H9 (cell line): ENCODE results near the gene MOB3B. TPM values are rescaled to one million over a fixed set of nuclear protein-coding genes. Genes with fewer than 3 reads are reported as not detected.

Experiments used
- DNase-seq: peaks from one replicate; pipeline ENCODE4 v3.0.0-alpha.2; 2017
- H2AFZ ChIP-seq: one replicate; pipeline ENCODE4 v1.6.1; 2013; ENCODE audit warnings: mild to moderate bottlenecking, low read length, control low read depth, moderate library complexity
- H2AK5ac ChIP-seq: 2 replicates; pipeline ENCODE4 v1.6.1; 2013; ENCODE audit warnings: low read length, control low read depth, mixed read lengths; ENCODE audit not compliant: insufficient read length
- H2BK120ac ChIP-seq: one replicate; pipeline ENCODE4 v1.6.1; 2013; ENCODE audit warnings: low read depth, mild to moderate bottlenecking, low read length, control low read depth, inconsistent platforms; ENCODE audit not compliant: poor library complexity, severe bottlenecking
- H2BK12ac ChIP-seq: 2 replicates; pipeline ENCODE4 v1.6.1; 2013; ENCODE audit warnings: low read length, control low read depth, mixed read lengths, low read depth; ENCODE audit not compliant: insufficient read length
- H2BK15ac ChIP-seq: 2 replicates; pipeline ENCODE4 v1.6.1; 2013; ENCODE audit warnings: low read depth, low read length, control low read depth
- H2BK20ac ChIP-seq: one replicate; pipeline ENCODE4 v1.6.1; 2013; ENCODE audit warnings: low read depth, mild to moderate bottlenecking, low read length, control low read depth, inconsistent platforms; ENCODE audit not compliant: poor library complexity, severe bottlenecking
- H2BK5ac ChIP-seq: 2 replicates; pipeline ENCODE4 v1.6.1; 2013; ENCODE audit warnings: low read length, control low read depth, mixed read lengths; ENCODE audit not compliant: insufficient read length
- H3K14ac ChIP-seq: 2 replicates; pipeline ENCODE4 v1.6.1; 2013; ENCODE audit warnings: low read length, control low read depth; ENCODE audit not compliant: insufficient read depth
- H3K18ac ChIP-seq: 2 replicates; pipeline ENCODE4 v1.6.1; 2013; ENCODE audit warnings: low read depth, mild to moderate bottlenecking, mixed read lengths, low read length, control low read depth; ENCODE audit not compliant: insufficient read length
- H3K23ac ChIP-seq: 2 replicates; pipeline ENCODE4 v1.6.1; 2013; ENCODE audit warnings: low read length, control low read depth, mixed read lengths, low read depth; ENCODE audit not compliant: insufficient read length
- H3K23me2 ChIP-seq: 2 replicates; pipeline ENCODE4 v1.6.1; 2013; ENCODE audit warnings: low read depth, mild to moderate bottlenecking, mixed read lengths, low read length, control low read depth; ENCODE audit not compliant: insufficient read length, poor library complexity, severe bottlenecking
- H3K27ac ChIP-seq: 2 replicates; pipeline ENCODE4 v1.5.1; 2013; ENCODE audit warnings: low read length, control low read depth, mixed read lengths, low read depth; ENCODE audit not compliant: insufficient read length
- H3K27me3 ChIP-seq: 2 replicates; pipeline ENCODE4 v1.6.1; 2013; ENCODE audit warnings: low read length, control low read depth, inconsistent platforms; ENCODE audit not compliant: insufficient read depth
- H3K4ac ChIP-seq: 2 replicates; pipeline ENCODE4 v1.6.1; 2013; ENCODE audit warnings: low read depth, mild to moderate bottlenecking, control low read depth, inconsistent platforms, low read length, moderate library complexity
- H3K4me1 ChIP-seq: 2 replicates; pipeline ENCODE4 v1.6.1; 2013; ENCODE audit warnings: low read length, control low read depth, inconsistent platforms; ENCODE audit not compliant: insufficient read depth
- H3K4me2 ChIP-seq: 2 replicates; pipeline ENCODE4 v1.6.1; 2013; ENCODE audit warnings: low read length, control low read depth, mixed read lengths; ENCODE audit not compliant: insufficient read length, insufficient read depth
- H3K56ac ChIP-seq: 2 replicates; pipeline ENCODE4 v1.6.1; 2013; ENCODE audit warnings: low read depth, mild to moderate bottlenecking, mixed read lengths, low read length, control low read depth; ENCODE audit not compliant: insufficient read length
- H3K79me1 ChIP-seq: 2 replicates; pipeline ENCODE4 v1.6.1; 2013; ENCODE audit warnings: low read depth, mild to moderate bottlenecking, moderate library complexity, low read length, control low read depth, inconsistent platforms; ENCODE audit not compliant: insufficient read depth, poor library complexity, severe bottlenecking
- H3K79me2 ChIP-seq: 2 replicates; pipeline ENCODE4 v1.6.1; 2013; ENCODE audit warnings: low read length, control low read depth, inconsistent platforms; ENCODE audit not compliant: insufficient read depth
- H3K9ac ChIP-seq: 2 replicates; pipeline ENCODE4 v1.6.1; 2013; ENCODE audit warnings: low read length, control low read depth, mixed read lengths; ENCODE audit not compliant: insufficient read length; ENCODE audit errors: extremely low read depth
- H3K9me3 ChIP-seq: one replicate; pipeline ENCODE4 v1.6.1; 2013; ENCODE audit warnings: low read depth, low read length, inconsistent platforms; ENCODE audit not compliant: control insufficient read depth
- H3T11ph ChIP-seq: one replicate; pipeline ENCODE4 v1.6.1; 2013; ENCODE audit warnings: mild to moderate bottlenecking, low read length, control low read depth, inconsistent platforms
- H4K20me1 ChIP-seq: one replicate; pipeline ENCODE4 v1.6.1; 2013; ENCODE audit not compliant: control insufficient read depth, insufficient read length, insufficient read depth
- H4K5ac ChIP-seq: 2 replicates; pipeline ENCODE4 v1.6.1; 2013; ENCODE audit warnings: low read depth, mild to moderate bottlenecking, mixed read lengths, low read length, control low read depth; ENCODE audit not compliant: insufficient read length
- H4K8ac ChIP-seq: replicated peaks from 2 replicates; pipeline ENCODE4 v1.6.1; 2013; ENCODE audit warnings: low read length, control low read depth, mixed read lengths, low read depth; ENCODE audit not compliant: insufficient read length
- H4K91ac ChIP-seq: 2 replicates; pipeline ENCODE4 v1.6.1; 2013; ENCODE audit warnings: low read depth, mild to moderate bottlenecking, moderate library complexity, mixed read lengths, low read length, control low read depth; ENCODE audit not compliant: insufficient read length
- H3K27ac Mint-ChIP-seq, 3 experiments: 2 replicates in 2 of 3; 3 replicates in 1 of 3; pipeline ENCODE4 v1.8.0; 2020 to 2021; ENCODE audit warnings: mixed read lengths in 3 of 3, mild to moderate bottlenecking in 1 of 3, moderate library complexity in 1 of 3
- H3K27me3 Mint-ChIP-seq: 2 replicates; pipeline ENCODE4 v1.8.0; 2021; ENCODE audit warnings: low read depth, mild to moderate bottlenecking, moderate library complexity, mixed read lengths
- H3K36me3 Mint-ChIP-seq, 3 experiments: 2 replicates in 2 of 3; 3 replicates in 1 of 3; pipeline ENCODE4 v1.8.0; 2020 to 2021; ENCODE audit warnings: low read depth in 3 of 3, mixed read lengths in 3 of 3; ENCODE audit not compliant: insufficient read depth in 1 of 3
- H3K4me1 Mint-ChIP-seq, 2 experiments: 2 replicates each; pipeline ENCODE4 v1.8.0; 2020; ENCODE audit warnings: mixed read lengths in 2 of 2
- H3K4me3 Mint-ChIP-seq, 2 experiments: 2 replicates in 1 of 2; 3 replicates in 1 of 2; pipeline ENCODE4 v1.8.0; 2020 to 2021; ENCODE audit warnings: mild to moderate bottlenecking in 2 of 2, mixed read lengths in 2 of 2, moderate library complexity in 1 of 2
- H3K9me3 Mint-ChIP-seq, 2 experiments: 2 replicates in 1 of 2; 3 replicates in 1 of 2; pipeline ENCODE4 v1.8.0; 2020; ENCODE audit warnings: mild to moderate bottlenecking in 2 of 2, mixed read lengths in 2 of 2, moderate library complexity in 1 of 2
- CTCF ChIP-seq: fragments of 200-600 bp; sonication (generic); conservative IDR thresholded peaks from 3 replicates; pipeline ENCODE4 v1.8.0; 2021; ENCODE audit warnings: antibody characterized with exemption, mild to moderate bottlenecking
- WGBS: extraction: QIAGEN DNeasy Blood & Tissue Kit; methylation state at CpG from one replicate; pipeline ENCODE4 v1.1.7; 2013; ENCODE audit warnings: missing lambda C conversion rate, low lambda C conversion rate, mixed read lengths; ENCODE audit not compliant: insufficient read length; ENCODE audit errors: extremely low coverage; 5-methylcytosine and 5-hydroxymethylcytosine counted together
- total RNA-seq: library from RNA; stranded (reverse); gene quantifications from 2 replicates; pipeline ENCODE4 v1.2.1, GENCODE V29; 2021

MOB3B gene
- total RNA-seq, 1 experiment from 2014 or later = 9.8 TPM

- peaks cover 15% of the 10 kb centered on the region for H3K4me1 ChIP-seq
- no peak overlapping the region for H4K91ac ChIP-seq
- H2BK5ac ChIP-seq = no peak overlapping the region
- no peak overlapping the region for H2AK5ac ChIP-seq
- H3T11ph ChIP-seq = no peak overlapping the region
- no peaks in the 10 kb centered on the region for H3K27me3 ChIP-seq
- H2BK12ac ChIP-seq = no peak overlapping the region
- H4K5ac ChIP-seq = no peak overlapping the region
- no peak overlapping the region for H3K27ac ChIP-seq
- no peaks in the 10 kb centered on the region for H3K79me2 ChIP-seq
- WGBS = no CpG with 5 or more reads among the region's 6 CpGs
- no peak overlapping the region for H2BK20ac ChIP-seq
- H2BK120ac ChIP-seq = no peak overlapping the region
- Mint-ChIP-seq H3K9me3 (no peaks in the 10 kb centered on the region), H3K4me1 (peaks cover 44% of the 10 kb centered on the region in 2 experiments), H3K36me3 (peaks cover 8 to 13% (median 12%) of the 10 kb centered on the region in 3 experiments; a peak in 6 of 7 replicates), H3K27ac (no peak overlapping the region), H3K4me3 (no peak overlapping the region), H3K27me3 (no peaks in the 10 kb centered on the region)
- no peak for DNase-seq
- H3K56ac ChIP-seq = no peak overlapping the region
- H4K8ac ChIP-seq = no peak overlapping the region
- no peaks in the 10 kb centered on the region for H3K79me1 ChIP-seq
- H2BK15ac ChIP-seq = no peak overlapping the region
- no peak overlapping the region for H3K23ac ChIP-seq
- H3K9me3 ChIP-seq = no peaks in the 10 kb centered on the region
- no peak overlapping the region for H3K18ac ChIP-seq
- TF ChIP-seq CTCF = no peak
- H4K20me1 ChIP-seq = peaks cover 2% of the 10 kb centered on the region
- no peak overlapping the region for H3K14ac ChIP-seq
- H3K4ac ChIP-seq = no peak overlapping the region
- H3K4me2 ChIP-seq = no peak overlapping the region
- H2AFZ ChIP-seq = no peak overlapping the region
- no peak overlapping the region for H3K9ac ChIP-seq
- H3K23me2 ChIP-seq = no peaks in the 10 kb centered on the region
These were observed 75.6 kb downstream of the MOB3B start for GRCh38 chr9:27453860-27454553.
